ENCODE data around the gene MAN2B1. TPM values are rescaled to one million over a fixed set of nuclear protein-coding genes. Genes with fewer than 3 reads are reported as not detected.
A peak's percentile ranks its signal among the peaks of the same experiment; 100 is the strongest.

The MAN2B1 gene
- total and polyA plus RNA-seq, 2 of the 13 experiments (the other 11 are each of a cell fraction or from before 2014, with no cell fraction given): 23.6 to 23.8 TPM

- TF ChIP-seq, protein P1, sequence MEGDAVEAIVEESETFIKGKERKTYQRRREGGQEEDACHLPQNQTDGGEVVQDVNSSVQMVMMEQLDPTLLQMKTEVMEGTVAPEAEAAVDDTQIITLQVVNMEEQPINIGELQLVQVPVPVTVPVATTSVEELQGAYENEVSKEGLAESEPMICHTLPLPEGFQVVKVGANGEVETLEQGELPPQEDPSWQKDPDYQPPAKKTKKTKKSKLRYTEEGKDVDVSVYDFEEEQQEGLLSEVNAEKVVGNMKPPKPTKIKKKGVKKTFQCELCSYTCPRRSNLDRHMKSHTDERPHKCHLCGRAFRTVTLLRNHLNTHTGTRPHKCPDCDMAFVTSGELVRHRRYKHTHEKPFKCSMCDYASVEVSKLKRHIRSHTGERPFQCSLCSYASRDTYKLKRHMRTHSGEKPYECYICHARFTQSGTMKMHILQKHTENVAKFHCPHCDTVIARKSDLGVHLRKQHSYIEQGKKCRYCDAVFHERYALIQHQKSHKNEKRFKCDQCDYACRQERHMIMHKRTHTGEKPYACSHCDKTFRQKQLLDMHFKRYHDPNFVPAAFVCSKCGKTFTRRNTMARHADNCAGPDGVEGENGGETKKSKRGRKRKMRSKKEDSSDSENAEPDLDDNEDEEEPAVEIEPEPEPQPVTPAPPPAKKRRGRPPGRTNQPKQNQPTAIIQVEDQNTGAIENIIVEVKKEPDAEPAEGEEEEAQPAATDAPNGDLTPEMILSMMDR (CRISPR knock-in tag; IDR thresholded peaks at IDR 0.05): peak; percentile 1; the same call in 1 of the 2 replicates
- TF ChIP-seq CREM (IDR thresholded peaks at IDR 0.05) (no peak), CREM (CRISPR knock-in tag; IDR thresholded peaks at IDR 0.05) (no peak), ZNF557 (CRISPR knock-in tag; IDR thresholded peaks at IDR 0.05) (no peak), HNF4G (IDR thresholded peaks at IDR 0.05; ENCODE audit: borderline replicate concordance, low read depth, low read length) (no peak), HNF4G (CRISPR knock-in tag; IDR thresholded peaks at IDR 0.05; ENCODE audit: borderline replicate concordance, low read depth) (0 out of 2 replicates have a peak, but pooled peaks have one; percentile 18), ESRRA (CRISPR knock-in tag; IDR thresholded peaks at IDR 0.05; ENCODE audit: low read depth) (no peak), ZNF451 (CRISPR knock-in tag; IDR thresholded peaks at IDR 0.05) (no peak), KLF12 (CRISPR knock-in tag; IDR thresholded peaks at IDR 0.05; ENCODE audit: borderline replicate concordance) (0 out of 2 replicates have a peak, but pooled peaks have one; percentile 70), ARHGAP35 (CRISPR knock-in tag; IDR thresholded peaks at IDR 0.05; ENCODE audit: borderline replicate concordance) (no peak), MLXIP (CRISPR knock-in tag; IDR thresholded peaks at IDR 0.05; ENCODE audit: borderline replicate concordance) (no peak), ZNF747 (CRISPR knock-in tag; IDR thresholded peaks at IDR 0.05; ENCODE audit: borderline replicate concordance) (peak; percentile 58; the same call in 1 of the 2 replicates), YEATS2 (CRISPR knock-in tag; IDR thresholded peaks at IDR 0.05; ENCODE audit: borderline replicate concordance) (peak; percentile 58; the same call in 1 of the 2 replicates), ZNF253 (CRISPR knock-in tag; IDR thresholded peaks at IDR 0.05; ENCODE audit: borderline replicate concordance) (no peak), JUN (CRISPR knock-in tag; IDR thresholded peaks at IDR 0.05) (no peak), GABPA (IDR thresholded peaks at IDR 0.05; ENCODE audit: low read depth, low read length) (no peak), GABPA (CRISPR knock-in tag; IDR thresholded peaks at IDR 0.05; ENCODE audit: low read depth) (no peak), KAT7 (CRISPR knock-in tag; IDR thresholded peaks at IDR 0.05; ENCODE audit: borderline replicate concordance) (no peak)
- TF ChIP-seq, protein P2, sequence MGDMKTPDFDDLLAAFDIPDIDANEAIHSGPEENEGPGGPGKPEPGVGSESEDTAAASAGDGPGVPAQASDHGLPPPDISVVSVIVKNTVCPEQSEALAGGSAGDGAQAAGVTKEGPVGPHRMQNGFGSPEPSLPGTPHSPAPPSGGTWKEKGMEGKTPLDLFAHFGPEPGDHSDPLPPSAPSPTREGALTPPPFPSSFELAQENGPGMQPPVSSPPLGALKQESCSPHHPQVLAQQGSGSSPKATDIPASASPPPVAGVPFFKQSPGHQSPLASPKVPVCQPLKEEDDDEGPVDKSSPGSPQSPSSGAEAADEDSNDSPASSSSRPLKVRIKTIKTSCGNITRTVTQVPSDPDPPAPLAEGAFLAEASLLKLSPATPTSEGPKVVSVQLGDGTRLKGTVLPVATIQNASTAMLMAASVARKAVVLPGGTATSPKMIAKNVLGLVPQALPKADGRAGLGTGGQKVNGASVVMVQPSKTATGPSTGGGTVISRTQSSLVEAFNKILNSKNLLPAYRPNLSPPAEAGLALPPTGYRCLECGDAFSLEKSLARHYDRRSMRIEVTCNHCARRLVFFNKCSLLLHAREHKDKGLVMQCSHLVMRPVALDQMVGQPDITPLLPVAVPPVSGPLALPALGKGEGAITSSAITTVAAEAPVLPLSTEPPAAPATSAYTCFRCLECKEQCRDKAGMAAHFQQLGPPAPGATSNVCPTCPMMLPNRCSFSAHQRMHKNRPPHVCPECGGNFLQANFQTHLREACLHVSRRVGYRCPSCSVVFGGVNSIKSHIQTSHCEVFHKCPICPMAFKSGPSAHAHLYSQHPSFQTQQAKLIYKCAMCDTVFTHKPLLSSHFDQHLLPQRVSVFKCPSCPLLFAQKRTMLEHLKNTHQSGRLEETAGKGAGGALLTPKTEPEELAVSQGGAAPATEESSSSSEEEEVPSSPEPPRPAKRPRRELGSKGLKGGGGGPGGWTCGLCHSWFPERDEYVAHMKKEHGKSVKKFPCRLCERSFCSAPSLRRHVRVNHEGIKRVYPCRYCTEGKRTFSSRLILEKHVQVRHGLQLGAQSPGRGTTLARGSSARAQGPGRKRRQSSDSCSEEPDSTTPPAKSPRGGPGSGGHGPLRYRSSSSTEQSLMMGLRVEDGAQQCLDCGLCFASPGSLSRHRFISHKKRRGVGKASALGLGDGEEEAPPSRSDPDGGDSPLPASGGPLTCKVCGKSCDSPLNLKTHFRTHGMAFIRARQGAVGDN (CRISPR knock-in tag; IDR thresholded peaks at IDR 0.05): peak; percentile 75
- TF ChIP-seq, protein P3, sequence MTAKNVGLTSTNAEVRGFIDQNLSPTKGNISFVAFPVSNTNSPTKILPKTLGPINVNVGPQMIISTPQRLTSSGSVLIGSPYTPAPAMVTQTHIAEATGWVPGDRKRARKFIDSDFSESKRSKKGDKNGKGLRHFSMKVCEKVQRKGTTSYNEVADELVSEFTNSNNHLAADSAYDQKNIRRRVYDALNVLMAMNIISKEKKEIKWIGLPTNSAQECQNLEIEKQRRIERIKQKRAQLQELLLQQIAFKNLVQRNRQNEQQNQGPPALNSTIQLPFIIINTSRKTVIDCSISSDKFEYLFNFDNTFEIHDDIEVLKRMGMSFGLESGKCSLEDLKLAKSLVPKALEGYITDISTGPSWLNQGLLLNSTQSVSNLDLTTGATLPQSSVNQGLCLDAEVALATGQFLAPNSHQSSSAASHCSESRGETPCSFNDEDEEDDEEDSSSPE (CRISPR knock-in tag; IDR thresholded peaks at IDR 0.05): no peak
These were observed at the start of gene MAN2B1, which contains the start of gene WDR83 (continued) for GRCh38 chr19:12666265-12667048.

All from HepG2 (cell line).